Measurements from ENCODE around the gene KRTAP4-12. TPM values are rescaled to one million over a fixed set of nuclear protein-coding genes. Genes with fewer than 3 reads are reported as not detected.
"Not testable (repeated sequence)": the region's sequence is repeated elsewhere in the genome, so short reads cannot be mapped to it uniquely, and the experiment has no call there.

KRTAP4-12 gene
- total RNA-seq = not detected
- long read RNA-seq = 0 reads

DNA sequence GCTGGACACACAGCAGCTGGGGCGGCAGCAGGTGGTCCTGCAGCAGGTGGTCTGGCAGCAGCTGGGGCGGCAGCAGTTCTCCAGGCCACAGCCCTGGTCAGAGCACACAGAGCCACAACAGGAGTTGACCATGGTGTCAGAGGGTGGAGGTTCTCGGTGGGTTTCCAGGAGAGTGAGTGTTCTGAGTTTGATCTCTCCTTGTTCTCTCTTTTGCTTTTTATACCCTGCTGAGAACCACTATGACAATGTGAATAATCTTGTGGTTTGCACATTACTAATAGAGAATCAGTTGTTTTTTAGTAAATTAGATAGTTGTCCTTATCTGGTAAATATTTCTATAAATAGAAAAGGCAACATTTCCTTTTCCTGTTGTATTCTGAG is at the start of gene KRTAP4-12:
KRTAP4-12 (minus strand) TSS at position 192 of the 381 bp plus-strand sequence; CDS start at position 132, 60 bp downstream.
- not testable (repeated sequence) for ATAC-seq; DNase-seq (ENCODE audit: missing footprints)

GRCh38 chr17:41171886-41172285 is 47.9 kb upstream of the KRTAP4-12 start:
- DNase-seq (ENCODE audit: missing footprints) (no peak), ATAC-seq (no peak)
- intact Hi-C loops (cut with DNase I) = no loop called here

More for the DNA sequence above, at the start of gene KRTAP4-12:
- intact Hi-C loops (cut with DNase I) = not testable (repeated sequence)

DNA sequence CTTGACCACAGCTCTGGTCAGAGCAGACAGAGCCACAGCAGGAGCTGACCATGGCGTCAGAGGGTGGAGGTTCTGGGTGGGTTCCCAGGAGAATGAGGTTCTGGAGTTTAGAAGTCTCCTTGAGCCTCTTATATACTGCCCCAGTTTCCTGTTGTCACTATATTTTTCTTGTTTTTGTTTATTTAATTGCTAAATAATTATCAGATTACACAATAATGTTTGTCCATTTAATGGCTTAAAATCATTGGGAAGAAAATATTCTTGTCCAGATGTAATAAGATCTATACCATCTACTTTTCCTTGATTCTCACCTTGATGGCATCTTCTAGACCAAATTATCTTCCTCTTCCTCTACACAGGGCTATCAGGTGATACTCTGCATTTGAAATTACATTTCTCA is 44.1 kb upstream of the KRTAP4-12 start, which contains the start of gene KRTAP4-3:
KRTAP4-3 (minus strand) TSS at position 101 of the 400 bp plus-strand sequence; CDS start at position 52, 49 bp downstream.
- intact Hi-C loops (cut with DNase I) = no loop called here
- ATAC-seq (no peak), DNase-seq (ENCODE audit: missing footprints) (no peak)

DNA sequence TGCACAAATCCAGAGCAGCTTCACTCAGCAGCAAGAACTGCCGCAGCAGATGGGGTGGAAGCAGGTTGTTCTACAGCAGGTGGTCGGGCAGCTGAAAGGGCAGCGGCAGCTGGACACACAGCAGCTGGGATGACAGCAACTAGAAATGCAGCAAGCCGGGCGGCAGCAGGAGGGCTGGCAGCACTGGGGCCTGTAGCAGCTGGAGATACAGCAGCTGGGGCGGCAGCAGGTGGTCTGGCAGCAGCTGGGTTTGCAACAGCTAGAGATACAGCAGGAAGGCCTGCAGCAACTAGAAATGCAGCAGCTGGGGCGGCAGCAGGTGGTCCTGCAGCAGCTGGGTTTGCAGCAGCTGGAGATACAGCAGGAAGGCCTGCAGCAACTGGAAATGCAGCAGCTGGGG is 43.6 kb upstream of the KRTAP4-12 start:
- no peak for ATAC-seq
- intact Hi-C loops (cut with DNase I) = no loop called here
- no peak for DNase-seq (ENCODE audit: missing footprints)

- intact Hi-C loops (cut with DNase I) = no loop called here
- no peak for DNase-seq (ENCODE audit: missing footprints)
- no peak for ATAC-seq
These were observed 39.8 kb upstream of the KRTAP4-12 start for GRCh38 chr17:41163828-41164227.

DNA sequence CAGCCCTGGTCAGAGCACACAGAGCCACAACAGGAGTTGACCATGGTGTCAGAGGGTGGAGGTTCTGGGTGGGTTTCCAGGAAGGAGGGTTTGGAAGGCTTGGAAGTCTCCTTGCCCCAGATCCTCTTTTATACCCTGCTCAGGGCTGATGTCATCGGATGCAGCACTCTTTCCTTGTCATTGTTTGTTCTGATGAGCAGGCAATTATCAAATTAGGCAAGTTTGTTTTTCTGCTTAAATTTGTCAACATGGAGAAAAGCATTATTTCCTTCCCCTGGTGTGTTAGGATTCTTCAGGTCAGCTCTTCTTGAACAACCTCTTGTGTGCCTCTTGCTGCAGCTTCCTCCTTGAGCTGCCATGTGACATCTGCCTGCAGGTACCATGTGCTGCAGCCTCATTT is 36.7 kb upstream of the KRTAP4-12 start, which contains the start of gene KRTAP4-4:
KRTAP4-4 (minus strand) TSS at position 101 of the 400 bp plus-strand sequence; CDS start at position 44, 57 bp downstream.
- ATAC-seq (no peak), DNase-seq (ENCODE audit: missing footprints) (no peak)
- intact Hi-C loops (cut with DNase I) = no loop called here

- intact Hi-C loops (cut with DNase I); ATAC-seq; DNase-seq (ENCODE audit: missing footprints): not testable (repeated sequence)
These were observed 36.2 kb upstream of the KRTAP4-12 start for GRCh38 chr17:41160190-41160589.

DNA sequence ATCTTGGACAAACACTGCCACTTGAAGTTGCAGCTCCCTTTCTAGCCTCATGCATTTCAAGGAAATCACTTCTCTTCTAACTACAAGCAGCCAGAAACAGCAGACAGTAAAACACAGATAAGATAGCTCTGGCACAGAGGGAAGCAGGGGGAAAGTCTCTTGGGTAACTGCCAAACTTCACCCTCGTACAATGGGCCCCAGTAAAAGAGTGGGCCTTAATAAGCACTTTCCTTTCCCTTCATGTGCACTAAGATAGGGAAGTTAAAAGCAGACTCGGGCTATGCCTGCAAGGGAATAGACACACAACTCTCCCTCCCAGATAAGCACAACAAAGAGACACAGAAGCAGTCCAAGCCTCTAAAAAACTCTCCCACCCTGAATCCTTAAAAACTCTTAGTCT is 29.9 kb upstream of the KRTAP4-12 start:
- DNase-seq (ENCODE audit: missing footprints) (no peak), ATAC-seq (no peak)
- intact Hi-C loops (cut with DNase I) = no loop called here

GRCh38 chr17:41151525-41151924 is 27.5 kb upstream of the KRTAP4-12 start:
- DNase-seq (ENCODE audit: missing footprints) (no peak), ATAC-seq (no peak)
- intact Hi-C loops (cut with DNase I) = no loop called here

DNA sequence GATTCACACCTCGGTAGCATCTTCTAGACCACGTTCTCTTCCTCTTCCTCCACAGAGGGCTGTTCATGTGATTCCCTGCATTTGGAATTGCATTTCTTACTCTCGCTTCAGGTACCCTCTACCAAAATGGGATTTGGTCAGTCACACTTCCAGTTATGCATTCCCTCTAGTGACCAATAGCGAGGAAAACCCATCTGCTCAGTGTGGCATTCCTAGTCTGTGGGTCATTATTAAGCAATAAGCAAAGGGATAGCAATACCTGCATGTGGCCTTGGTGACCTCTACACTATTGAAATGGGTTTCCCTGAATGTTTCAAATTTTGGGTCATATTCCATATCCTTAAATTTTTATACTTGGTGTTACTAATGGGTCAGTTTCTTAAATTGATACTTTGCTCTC is 26.0 kb upstream of the KRTAP4-12 start:
- intact Hi-C loops (cut with DNase I) = no loop called here
- DNase-seq (ENCODE audit: missing footprints) (no peak), ATAC-seq (no peak)

- ATAC-seq (no peak), DNase-seq (ENCODE audit: missing footprints) (no peak)
- intact Hi-C loops (cut with DNase I) = no loop called here
These were observed 25.6 kb upstream of the KRTAP4-12 start, which contains the start of gene KRTAP4-5 for GRCh38 chr17:41149652-41149985. Gene KRTAP4-5, minus strand, starts transcription at chr17:41149825. Its CDS starts 58 bp downstream, at chr17:41149767.

- ATAC-seq; DNase-seq (ENCODE audit: missing footprints); intact Hi-C loops (cut with DNase I): not testable (repeated sequence)
These were observed 25.1 kb upstream of the KRTAP4-12 start for GRCh38 chr17:41148971-41149651.

- DNase-seq (ENCODE audit: missing footprints) (no peak), ATAC-seq (no peak)
- intact Hi-C loops (cut with DNase I) = no loop called here
These were observed 23.7 kb upstream of the KRTAP4-12 start for GRCh38 chr17:41147531-41148204.

DNA sequence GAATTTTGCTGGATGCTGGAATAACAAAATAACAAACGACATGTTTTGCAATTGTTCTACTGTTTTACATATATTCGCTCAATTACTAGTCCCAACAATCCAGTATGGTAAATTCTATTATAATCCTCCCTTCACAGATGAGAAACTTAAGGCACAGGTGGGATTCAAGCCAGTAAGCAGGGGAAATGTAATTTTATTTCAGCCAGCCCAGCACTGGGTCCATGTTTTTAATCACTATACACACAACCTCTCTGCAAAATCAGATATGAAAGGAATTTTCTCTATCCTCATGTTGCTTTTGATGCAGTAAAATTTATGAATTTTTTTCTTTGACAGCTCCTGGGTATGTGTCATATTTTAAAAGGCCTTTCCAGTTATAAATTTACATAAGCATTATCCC is 21.3 kb upstream of the KRTAP4-12 start:
- ATAC-seq = no peak
- DNase-seq (ENCODE audit: missing footprints) = no peak
- intact Hi-C loops (cut with DNase I) = no loop called here

- ATAC-seq = no peak
- intact Hi-C loops (cut with DNase I) = no loop called here
- DNase-seq (ENCODE audit: missing footprints) = no peak
These were observed 20.9 kb upstream of the KRTAP4-12 start for GRCh38 chr17:41144846-41145245.

- DNase-seq (ENCODE audit: missing footprints) = no peak
- ATAC-seq = no peak
- intact Hi-C loops (cut with DNase I) = no loop called here
These were observed 17.4 kb upstream of the KRTAP4-12 start for GRCh38 chr17:41141361-41141760.

GRCh38 chr17:41140360-41141131 is 16.6 kb upstream of the KRTAP4-12 start, which contains the start of gene KRTAP4-6:
Gene KRTAP4-6, minus strand, starts transcription at chr17:41140544. Its CDS starts 57 bp downstream, at chr17:41140487.
- ATAC-seq (no peak), DNase-seq (ENCODE audit: missing footprints) (no peak)
- intact Hi-C loops (cut with DNase I) = no loop called here

DNA sequence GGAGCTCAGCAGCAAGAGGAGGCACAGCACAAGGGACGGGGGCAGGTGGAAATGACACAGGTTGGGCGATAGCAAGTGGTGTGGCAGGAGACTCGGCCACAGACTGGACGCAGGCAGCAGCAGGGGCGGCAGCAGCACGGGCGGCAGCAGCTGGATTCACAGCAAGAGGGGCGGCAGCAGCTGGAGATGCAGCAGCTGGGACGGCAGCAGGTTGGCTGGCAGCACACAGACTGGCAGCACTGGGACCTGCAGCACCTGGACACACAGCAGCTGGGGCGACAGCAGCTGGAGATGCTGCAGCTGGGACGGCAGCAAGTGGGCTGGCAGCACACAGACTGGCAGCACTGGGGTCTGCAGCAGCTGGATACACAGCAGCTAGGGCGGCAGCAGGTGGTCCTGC is 15.9 kb upstream of the KRTAP4-12 start:
- intact Hi-C loops (cut with DNase I); ATAC-seq; DNase-seq (ENCODE audit: missing footprints): not testable (repeated sequence)

All from Right ventricle myocardium inferior (tissue), 1 donor.